H1 (cell line): ENCODE measurements around the gene ELMO1. TPM values are rescaled to one million over a fixed set of nuclear protein-coding genes. Genes with fewer than 3 reads are reported as not detected.

Experiments
- CTCF ChIA-PET: fragments of 300-600 bp; sonication (Branson Sonifier 250); formaldehyde crosslinking; loops from one replicate; lab custom pipeline; 2021; ENCODE audit not compliant: partially characterized antibody; lab: Charles Lee
- POLR2A ChIA-PET: fragments of 300-600 bp; sonication (Branson Sonifier 250); formaldehyde crosslinking; loops from one replicate; lab custom pipeline; 2021; ENCODE audit warnings: inconsistent platforms; ENCODE audit not compliant: partially characterized antibody; lab: Charles Lee
- DNase-seq, 2 experiments: peaks; one replicate each; pipeline versions ENCODE4 v3.0.0 to v3.0.0-alpha.2; 2010 to 2022; ENCODE audit warnings: low spot score in 2 of 2, low read depth in 1 of 2, mixed read lengths in 1 of 2
- FAIRE-seq: peaks from 2 replicates; lab custom pipeline; 2011; peaks lifted over from hg19 to GRCh38; lab: Jason Lieb, UNC
- H2AFZ ChIP-seq: 2 replicates; pipeline ENCODE4 v1.8.1; 2012; ENCODE audit warnings: low read length, inconsistent platforms
- H2AK5ac ChIP-seq: 2 replicates; pipeline ENCODE4 v1.6.1; 2013; ENCODE audit warnings: low read depth, low read length
- H2BK120ac ChIP-seq: replicated peaks from 2 replicates; pipeline ENCODE3; 2013; ENCODE audit warnings: low read depth, low read length, inconsistent platforms
- H2BK12ac ChIP-seq: 2 replicates; pipeline ENCODE4 v1.6.1; 2013; ENCODE audit warnings: low read depth, low read length
- H2BK15ac ChIP-seq: 2 replicates; pipeline ENCODE4 v1.6.1; 2013; ENCODE audit warnings: low read length
- H2BK20ac ChIP-seq: 2 replicates; pipeline ENCODE4 v1.6.1; 2013; ENCODE audit warnings: low read length
- H2BK5ac ChIP-seq: 2 replicates; pipeline ENCODE4 v1.6.1; 2013; ENCODE audit warnings: low read depth, low read length
- H3K14ac ChIP-seq: 2 replicates; pipeline ENCODE4 v1.6.1; 2013; ENCODE audit warnings: inconsistent platforms; ENCODE audit not compliant: insufficient read length
- H3K18ac ChIP-seq: 2 replicates; pipeline ENCODE4 v1.6.1; 2013; ENCODE audit warnings: low read length; ENCODE audit errors: extremely low read depth
- H3K23ac ChIP-seq: 2 replicates; pipeline ENCODE4 v1.6.1; 2013; ENCODE audit warnings: inconsistent platforms; ENCODE audit not compliant: insufficient read length
- H3K23me2 ChIP-seq: 2 replicates; pipeline ENCODE4 v1.6.1; 2013; ENCODE audit warnings: low read depth, low read length
- H3K27ac ChIP-seq: 2 replicates; pipeline ENCODE4 v1.6.1; 2011; ENCODE audit warnings: low read depth, low read length, inconsistent platforms
- H3K27me3 ChIP-seq, 4 experiments: replicated peaks in 1 of 4; 1 replicate in 1 of 4; 2 replicates in 3 of 4; pipeline versions ENCODE4 v1.6.1 to v1.8.1; 2011 to 2013; ENCODE audit warnings: low read length in 3 of 4, mild to moderate bottlenecking in 3 of 4, inconsistent platforms in 2 of 4, mixed read lengths in 2 of 4, moderate library complexity in 1 of 4; ENCODE audit not compliant: control insufficient read depth in 3 of 4, insufficient read depth in 3 of 4; ENCODE audit errors: extremely low read depth in 1 of 4
- H3K36me3 ChIP-seq, 4 experiments: 2 replicates each; pipeline versions ENCODE4 v1.6.1 to v1.8.1; 2011 to 2013; ENCODE audit warnings: mild to moderate bottlenecking in 4 of 4, low read length in 3 of 4, moderate library complexity in 2 of 4, control low read depth in 1 of 4, inconsistent platforms in 1 of 4; ENCODE audit not compliant: insufficient read depth in 4 of 4, control insufficient read depth in 2 of 4
- H3K4ac ChIP-seq: replicated peaks from 2 replicates; pipeline ENCODE3; 2013; ENCODE audit warnings: low read length, low read depth, mixed read lengths, inconsistent platforms; ENCODE audit not compliant: insufficient read length
- H3K4me1 ChIP-seq, 4 experiments: replicated peaks in 1 of 4; 1 replicate in 1 of 4; 2 replicates in 3 of 4; pipeline versions ENCODE4 v1.6.1 to v1.8.1; 2011 to 2013; ENCODE audit warnings: low read length in 3 of 4, inconsistent platforms in 2 of 4, mixed read lengths in 1 of 4; ENCODE audit not compliant: insufficient read depth in 4 of 4, control insufficient read depth in 3 of 4
- H3K4me2 ChIP-seq, 2 experiments: 2 replicates each; pipeline versions ENCODE4 v1.6.1 to v1.8.1; 2011 to 2013; ENCODE audit warnings: low read depth in 2 of 2, low read length in 2 of 2, control low read depth in 1 of 2, inconsistent platforms in 1 of 2, mild to moderate bottlenecking in 1 of 2; ENCODE audit not compliant: insufficient read depth in 1 of 2
- H3K4me3 ChIP-seq, 4 experiments: fragments of 200-600, 300-600 bp in 1 of 4; sonication (generic), shearing (Covaris generic), sonication (Bioruptor Twin) in 1 of 4; 2 replicates each; pipeline versions ENCODE4 v1.5.1 to v1.8.1; 2011 to 2016; ENCODE audit warnings: low read length in 4 of 4, low read depth in 3 of 4, control low read depth in 2 of 4, inconsistent platforms in 2 of 4, mild to moderate bottlenecking in 2 of 4, mixed read lengths in 1 of 4, moderate library complexity in 1 of 4; ENCODE audit not compliant: insufficient read depth in 2 of 4; ENCODE audit errors: extremely low read depth in 1 of 4
- H3K56ac ChIP-seq: replicated peaks from 2 replicates; pipeline ENCODE3; 2013; ENCODE audit warnings: low read depth, mild to moderate bottlenecking, mixed read lengths, low read length, inconsistent platforms; ENCODE audit not compliant: insufficient read length
- H3K79me1 ChIP-seq: 2 replicates; pipeline ENCODE4 v1.6.1; 2013; ENCODE audit warnings: low read depth, low read length, control low read depth
- H3K79me2 ChIP-seq, 2 experiments: 2 replicates each; pipeline versions ENCODE4 v1.6.1 to v1.8.1; 2012 to 2013; ENCODE audit warnings: low read length in 2 of 2, mild to moderate bottlenecking in 2 of 2, inconsistent platforms in 1 of 2; ENCODE audit not compliant: insufficient read depth in 2 of 2, control insufficient read depth in 1 of 2
- H3K9ac ChIP-seq, 4 experiments: replicated peaks in 1 of 4; 1 replicate in 1 of 4; 2 replicates in 3 of 4; pipeline versions ENCODE4 v1.6.1 to v1.8.1; 2011 to 2013; ENCODE audit warnings: low read depth in 3 of 4, low read length in 3 of 4, control low read depth in 2 of 4, mild to moderate bottlenecking in 2 of 4, moderate library complexity in 2 of 4, inconsistent platforms in 1 of 4; ENCODE audit errors: extremely low read depth in 1 of 4
- H3K9me3 ChIP-seq, 2 experiments: 2 replicates each; pipeline versions ENCODE4 v1.6.1 to v1.8.1; 2012 to 2013; ENCODE audit warnings: mild to moderate bottlenecking in 2 of 2, moderate library complexity in 2 of 2, control low read depth in 1 of 2, inconsistent platforms in 1 of 2, low read depth in 1 of 2, low read length in 1 of 2, mixed read lengths in 1 of 2; ENCODE audit not compliant: insufficient read depth in 2 of 2
- H4K20me1 ChIP-seq, 2 experiments: replicated peaks in 1 of 2; 2 replicates each; pipeline versions ENCODE3 to v1.8.1; 2011 to 2013; ENCODE audit warnings: inconsistent platforms in 2 of 2, low read length in 2 of 2, mild to moderate bottlenecking in 1 of 2; ENCODE audit not compliant: insufficient read depth in 2 of 2, control insufficient read depth in 1 of 2
- H4K5ac ChIP-seq: 2 replicates; pipeline ENCODE4 v1.6.1; 2013; ENCODE audit warnings: low read length, low read depth, mixed read lengths, inconsistent platforms; ENCODE audit not compliant: insufficient read length
- H4K8ac ChIP-seq: 2 replicates; pipeline ENCODE4 v1.8.0; 2013; ENCODE audit warnings: mild to moderate bottlenecking, moderate library complexity, low read length, inconsistent platforms; ENCODE audit not compliant: insufficient read depth; ENCODE audit errors: extremely low read depth
- H4K91ac ChIP-seq: replicated peaks from 2 replicates; pipeline ENCODE3; 2013; ENCODE audit warnings: low read length, mixed read lengths, inconsistent platforms; ENCODE audit not compliant: insufficient read length
- BACH1 ChIP-seq: IDR thresholded peaks from 2 replicates; pipeline ENCODE4 v1.6.1; 2012; ENCODE audit warnings: low read length, improper control_type of control experiment
- BCL11A ChIP-seq, 2 experiments: IDR thresholded peaks; one replicate each; pipeline ENCODE4 v1.6.1; 2011; ENCODE audit warnings: low read depth in 2 of 2, low read length in 2 of 2, mild to moderate bottlenecking in 2 of 2
- CEBPB ChIP-seq: IDR thresholded peaks from 2 replicates; pipeline ENCODE4 v1.6.1; 2012; ENCODE audit warnings: low read depth, low read length
- CTBP2 ChIP-seq: IDR thresholded peaks from 2 replicates; pipeline ENCODE4 v1.7.0; 2011; ENCODE audit warnings: borderline replicate concordance, mild to moderate bottlenecking, moderate library complexity, mixed read lengths, low read length; ENCODE audit not compliant: insufficient read depth, insufficient read length
- EGR1 ChIP-seq: IDR thresholded peaks from 2 replicates; pipeline ENCODE4 v1.6.1; 2011; ENCODE audit warnings: low read depth, low read length, borderline replicate concordance
- FOSL1 ChIP-seq: IDR thresholded peaks from 2 replicates; pipeline ENCODE4 v1.6.1; 2011; ENCODE audit warnings: mild to moderate bottlenecking, low read depth, low read length, moderate library complexity; ENCODE audit not compliant: insufficient read depth
- HDAC2 ChIP-seq, 2 experiments: fragments of 300-600 bp in 1 of 2; sonication (generic) in 1 of 2; IDR thresholded peaks; 2 replicates each; pipeline ENCODE4 v1.6.1; 2011 to 2012; ENCODE audit warnings: low read depth in 2 of 2, low read length in 2 of 2, mild to moderate bottlenecking in 2 of 2, moderate library complexity in 2 of 2, borderline replicate concordance in 1 of 2, inconsistent platforms in 1 of 2
- RBBP5 ChIP-seq: IDR thresholded peaks from 2 replicates; pipeline ENCODE4 v1.7.1; 2012; ENCODE audit warnings: low read depth, mild to moderate bottlenecking, inconsistent platforms, low read length, moderate library complexity, borderline replicate concordance
- RXRA ChIP-seq: IDR thresholded peaks from 2 replicates; pipeline ENCODE4 v1.6.1; 2011; ENCODE audit warnings: low read depth, mild to moderate bottlenecking, low read length, moderate library complexity; ENCODE audit not compliant: insufficient read depth
- SP4 ChIP-seq: IDR thresholded peaks from 2 replicates; pipeline ENCODE4 v1.6.1; 2012; ENCODE audit warnings: low read length, inconsistent platforms
- SUZ12 ChIP-seq: fragments of 200-600 bp; sonication (generic); IDR thresholded peaks from 2 replicates; pipeline ENCODE4 v1.6.1; 2012; ENCODE audit warnings: mild to moderate bottlenecking, inconsistent platforms, low read length, moderate library complexity, mixed read lengths
- TAF1 ChIP-seq: IDR thresholded peaks from 2 replicates; pipeline ENCODE4 v1.6.1; 2011; ENCODE audit warnings: mild to moderate bottlenecking, low read depth, low read length
- TCF12 ChIP-seq: IDR thresholded peaks from 2 replicates; pipeline ENCODE4 v1.6.1; 2011; ENCODE audit warnings: low read depth, mild to moderate bottlenecking, low read length
- WGBS, 2 experiments: shearing (Covaris generic) in 1 of 2; methylation state at CpG; one replicate each; pipeline versions ENCODE4 v1.1.6 to v1.1.7; 2013 to 2015; ENCODE audit warnings: low lambda C conversion rate in 2 of 2, mixed read lengths in 2 of 2, inconsistent platforms in 1 of 2, low coverage in 1 of 2, missing lambda C conversion rate in 1 of 2; ENCODE audit not compliant: insufficient replicate concordance in 2 of 2, insufficient coverage in 1 of 2, insufficient read length in 1 of 2; ENCODE audit errors: extremely low coverage in 1 of 2, missing lambda C conversion rate in 1 of 2; 5-methylcytosine and 5-hydroxymethylcytosine counted together
- polyA plus RNA-seq, 7 experiments: library from polyadenylated mRNA; depleted of rRNA in 3 of 7; stranded (reverse) in 5 of 7; unstranded in 2 of 7; fragments of >200 nt in 5 of 7; fragments of 200-250 nt in 2 of 7; gene quantifications; 1 replicate in 5 of 7; 2 replicates in 1 of 7; 4 replicates in 1 of 7; pipeline versions ENCODE4 v1.2.1 to v1.2.3, GENCODE V29; 2011 to 2013; ENCODE audit warnings: missing spikeins in 2 of 7, mixed read lengths in 2 of 7
- total RNA-seq: library from RNA; stranded (reverse); fragmentation: NEBNext Ultra II Directional; extraction: Animal tissue kit (Norgen Biotek cat#: 25700); gene quantifications from 2 replicates; pipeline ENCODE4 v1.2.1, GENCODE V29; 2021
- TF ChIP-seq, protein P1 (sequence below): IDR thresholded peaks from 2 replicates; pipeline ENCODE4 v1.6.1; 2011; ENCODE audit warnings: low read depth, mild to moderate bottlenecking, low read length; ENCODE audit not compliant: insufficient read depth

The ELMO1 gene
- total and polyA plus RNA-seq, 2 of the 8 experiments (the other 6 are each of a cell fraction or from before 2014, with no cell fraction given) = 18.4 to 21.0 TPM

- POLR2A ChIA-PET = no interaction called here
- Histone ChIP-seq H3K79me2 (no peaks in the 10 kb centered on the region), H3K79me1 (no peaks in the 10 kb centered on the region), H2BK15ac (no peak overlapping the region), H3K4me2 (no peak overlapping the region), H3K23me2 (no peaks in the 10 kb centered on the region), H3K4ac (no peak overlapping the region), H2BK12ac (no peak overlapping the region), H2AFZ (no peak overlapping the region), H3K14ac (no peak overlapping the region), H3K27ac (no peak overlapping the region), H4K91ac (no peak overlapping the region), H4K5ac (no peak overlapping the region), H3K36me3 (peaks cover 0 to 5% (median 0%) of the 10 kb centered on the region in 4 experiments; a peak in 2 of 8 replicates), H3K4me1 (no peaks in the 10 kb centered on the region; a peak in 1 of 7 replicates), H2BK20ac (no peak overlapping the region), H3K27me3 (no peaks in the 10 kb centered on the region), H3K56ac (no peak overlapping the region), H3K4me3 (no peak overlapping the region), H4K8ac (no peak overlapping the region), H4K20me1 (no peaks in the 10 kb centered on the region), H2AK5ac (no peak overlapping the region), H3K9ac (no peak overlapping the region), H3K18ac (no peak overlapping the region), H2BK5ac (no peak overlapping the region), H2BK120ac (no peak overlapping the region), H3K9me3 (no peaks in the 10 kb centered on the region), H3K23ac (no peak overlapping the region)
- FAIRE-seq = no peak
- CTCF ChIA-PET = interaction anchor here (0.7 to 3.0 kb wide), 22 partner anchors 9 to 800 kb away, joined by 3 to 26 read pairs (median 5); no protein-coding TSS in a partner anchor
- 84% methylated on average over 2 of the region's 2 CpGs; no CpG with 5 or more reads in 1 of the 2 experiments for WGBS, 2 experiments
- no peak for DNase-seq
- no peak for TF ChIP-seq TCF12
- no peak for TF ChIP-seq TAF1
- TF ChIP-seq EGR1 = no peak
- no peak for TF ChIP-seq SP4
- TF ChIP-seq BACH1 = no peak
- TF ChIP-seq HDAC2 (IDR thresholded peaks at IDR 0.05; ENCODE audit: borderline replicate concordance in 1 of 2, low read depth in 2 of 2, low read length in 2 of 2) = no peak
- TF ChIP-seq, protein P1, sequence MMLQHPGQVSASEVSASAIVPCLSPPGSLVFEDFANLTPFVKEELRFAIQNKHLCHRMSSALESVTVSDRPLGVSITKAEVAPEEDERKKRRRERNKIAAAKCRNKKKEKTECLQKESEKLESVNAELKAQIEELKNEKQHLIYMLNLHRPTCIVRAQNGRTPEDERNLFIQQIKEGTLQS = no peak
- TF ChIP-seq CEBPB = no peak
- TF ChIP-seq CTBP2 = no peak
- no peak for TF ChIP-seq RXRA
- TF ChIP-seq BCL11A (IDR thresholded peaks at IDR 0.05; ENCODE audit: low read depth in 2 of 2, low read length in 2 of 2) = no peak
- no peak for TF ChIP-seq FOSL1
- TF ChIP-seq RBBP5 = no peak
- no peak for TF ChIP-seq SUZ12
These were observed 246.8 kb downstream of the ELMO1 start for GRCh38 chr7:37201876-37202198.
